K562 (cell line): ENCODE measurements around the gene AURKB. TPM values are rescaled to one million over a fixed set of nuclear protein-coding genes. Genes with fewer than 3 reads are reported as not detected.

Experiments used
- CBFA2T2 ChIP-seq: fragments of 450-650 bp; conservative IDR thresholded peaks from 2 replicates; pipeline ENCODE4 v1.6.1; 2017; ENCODE audit warnings: mild to moderate bottlenecking
- ELF2 ChIP-seq: fragments of 250-450 bp; sonication (Bioruptor Pico); IDR thresholded peaks from 2 replicates; pipeline ENCODE4 v1.5.0; 2021; ENCODE audit warnings: mild to moderate bottlenecking
- HMGN3 ChIP-seq: IDR thresholded peaks from 2 replicates; pipeline ENCODE4 v1.6.1; 2011; ENCODE audit warnings: borderline replicate concordance, low read depth, mild to moderate bottlenecking, mixed read lengths, low read length; ENCODE audit not compliant: insufficient read length; ENCODE audit errors: extremely low read depth
- LCOR ChIP-seq: sonication (generic); formaldehyde crosslinking; IDR thresholded peaks from 2 replicates; pipeline ENCODE4 v1.8.0; 2022; ENCODE audit warnings: mild to moderate bottlenecking, missing genetic modification reagents
- RFX1 ChIP-seq: fragments of 450-650 bp; IDR thresholded peaks from 2 replicates; pipeline ENCODE4 v1.6.1; 2016; ENCODE audit warnings: mild to moderate bottlenecking, moderate library complexity
- RFX7 ChIP-seq: fragments of 250-450 bp; sonication (Bioruptor Pico); IDR thresholded peaks from 2 replicates; pipeline ENCODE4 v1.5.1; 2021; ENCODE audit warnings: mild to moderate bottlenecking
- TBL1XR1 ChIP-seq, 2 experiments: IDR thresholded peaks; 2 replicates each; pipeline ENCODE4 v1.6.1; 2012; ENCODE audit warnings: improper control_type of control experiment in 2 of 2, low read length in 2 of 2, mild to moderate bottlenecking in 1 of 2
- TCFL5 ChIP-seq: fragments of 250-450 bp; sonication (Bioruptor Pico); conservative IDR thresholded peaks from 2 replicates; pipeline ENCODE4 v1.6.1; 2021; ENCODE audit warnings: mild to moderate bottlenecking, moderate library complexity, matching md5 sums
- ZNF175 ChIP-seq: fragments of 200-800 bp; sonication (Bioruptor generic); IDR thresholded peaks from 2 replicates; pipeline ENCODE4 v1.6.1; 2016; ENCODE audit warnings: low read depth, mild to moderate bottlenecking, missing genetic modification characterization, missing compliant biosample characterization
- ZNF431 ChIP-seq: sonication (generic); formaldehyde crosslinking; IDR thresholded peaks from 2 replicates; pipeline ENCODE4 v1.8.0; 2022; ENCODE audit warnings: mild to moderate bottlenecking, missing genetic modification reagents
- ZNF436 ChIP-seq: fragments of 250-450, 450-650 bp; sonication (Bioruptor Pico); formaldehyde crosslinking; IDR thresholded peaks from 2 replicates; pipeline ENCODE4 v1.7.0; 2020; ENCODE audit warnings: mild to moderate bottlenecking
- ZSCAN29 ChIP-seq: fragments of 450-650 bp; IDR thresholded peaks from 2 replicates; pipeline ENCODE4 v1.6.1; 2017
- polyA plus RNA-seq, 8 experiments: library from polyadenylated mRNA; depleted of rRNA in 4 of 8; stranded (reverse) in 5 of 8; unstranded in 3 of 8; fragments of >200 nt; fragmentation: Nextera tagmentation in 2 of 8; fragmentation: Illumina TruSeq in 1 of 8; extraction: Ambion mirVana in 2 of 8; extraction: Trizol in 1 of 8; gene quantifications; 2 replicates each; pipeline versions ENCODE4 v1.2.1 to v1.2.3, GENCODE V29; 2011 to 2014; ENCODE audit warnings: inconsistent platforms in 1 of 8, missing spikeins in 1 of 8
- total RNA-seq, 7 experiments: library from RNA; depleted of rRNA in 6 of 7; stranded (reverse); fragments of >200 nt in 6 of 7; fragmentation: Illumina TruSeq in 2 of 7; extraction: Trizol in 2 of 7; gene quantifications; 2 replicates each; pipeline versions ENCODE4 v1.2.1 to v1.2.3, GENCODE V29; 2011 to 2021; ENCODE audit warnings: low replicate concordance in 1 of 7
- TF ChIP-seq, protein P1 (sequence below), 2 experiments: IDR thresholded peaks; 2 replicates each; pipeline ENCODE4 v1.6.1; 2012; ENCODE audit warnings: improper control_type of control experiment in 2 of 2, low read depth in 2 of 2, low read length in 2 of 2, borderline replicate concordance in 1 of 2
- TF ChIP-seq, protein P2 (sequence below): fragments of 450-650 bp; IDR thresholded peaks from 2 replicates; pipeline ENCODE4 v1.6.1; 2016; ENCODE audit warnings: low read depth
- TF ChIP-seq, protein P3 (sequence below): fragments of 250-450 bp; sonication (Bioruptor Pico); IDR thresholded peaks from 2 replicates; pipeline ENCODE4 v1.4.0; 2020; ENCODE audit warnings: mild to moderate bottlenecking
- TF ChIP-seq, protein P4 (sequence below): sonication (generic); formaldehyde crosslinking; IDR thresholded peaks from 2 replicates; pipeline ENCODE4 v1.9.0; 2022; ENCODE audit warnings: mild to moderate bottlenecking, missing genetic modification reagents

The AURKB gene
- total and polyA plus RNA-seq, 9 of the 15 experiments (the other 6 are each of a cell fraction or from before 2014, with no cell fraction given): 27.2 to 114 (median 74.8) TPM

DNA sequence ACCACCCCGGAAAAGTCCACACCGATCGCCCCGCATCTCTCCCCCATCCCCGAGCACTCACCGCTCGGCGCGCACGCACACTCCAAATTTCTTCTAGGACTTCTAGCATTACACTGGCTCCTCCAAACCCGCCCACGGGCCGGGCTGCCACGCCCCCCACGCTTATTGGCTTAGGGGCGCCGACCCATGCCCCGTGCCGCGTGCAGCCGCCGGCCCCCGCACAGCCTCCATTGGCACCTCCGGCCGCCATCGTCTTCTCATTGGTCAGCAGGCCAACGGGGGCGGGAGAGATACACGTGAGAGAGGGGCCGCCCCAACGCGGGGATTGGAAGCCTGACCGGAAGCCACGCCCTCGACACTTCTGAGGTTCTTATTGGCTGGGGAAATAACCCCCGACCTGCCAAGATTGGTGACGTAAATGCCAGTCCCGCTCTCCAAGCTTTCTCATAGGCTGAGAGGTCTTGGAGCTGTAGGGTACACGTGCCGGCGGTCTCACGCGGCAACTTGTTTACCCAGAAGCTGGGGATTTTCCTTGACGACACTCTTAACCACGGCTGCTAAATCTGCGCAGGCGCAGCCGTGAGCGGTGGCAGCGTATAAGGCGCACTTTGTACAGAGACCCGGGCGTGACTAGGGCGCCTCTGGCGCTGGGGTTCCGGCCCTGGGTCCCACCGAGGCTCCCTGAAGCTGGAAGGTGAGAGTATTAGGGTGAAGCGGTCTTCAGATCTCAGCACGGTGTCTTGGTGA lies 54.0 kb downstream of the AURKB start (continued):
- TF ChIP-seq, protein P1, sequence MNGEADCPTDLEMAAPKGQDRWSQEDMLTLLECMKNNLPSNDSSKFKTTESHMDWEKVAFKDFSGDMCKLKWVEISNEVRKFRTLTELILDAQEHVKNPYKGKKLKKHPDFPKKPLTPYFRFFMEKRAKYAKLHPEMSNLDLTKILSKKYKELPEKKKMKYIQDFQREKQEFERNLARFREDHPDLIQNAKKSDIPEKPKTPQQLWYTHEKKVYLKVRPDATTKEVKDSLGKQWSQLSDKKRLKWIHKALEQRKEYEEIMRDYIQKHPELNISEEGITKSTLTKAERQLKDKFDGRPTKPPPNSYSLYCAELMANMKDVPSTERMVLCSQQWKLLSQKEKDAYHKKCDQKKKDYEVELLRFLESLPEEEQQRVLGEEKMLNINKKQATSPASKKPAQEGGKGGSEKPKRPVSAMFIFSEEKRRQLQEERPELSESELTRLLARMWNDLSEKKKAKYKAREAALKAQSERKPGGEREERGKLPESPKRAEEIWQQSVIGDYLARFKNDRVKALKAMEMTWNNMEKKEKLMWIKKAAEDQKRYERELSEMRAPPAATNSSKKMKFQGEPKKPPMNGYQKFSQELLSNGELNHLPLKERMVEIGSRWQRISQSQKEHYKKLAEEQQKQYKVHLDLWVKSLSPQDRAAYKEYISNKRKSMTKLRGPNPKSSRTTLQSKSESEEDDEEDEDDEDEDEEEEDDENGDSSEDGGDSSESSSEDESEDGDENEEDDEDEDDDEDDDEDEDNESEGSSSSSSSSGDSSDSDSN (IDR thresholded peaks at IDR 0.05; ENCODE audit: borderline replicate concordance in 1 of 2, low read depth in 2 of 2, low read length in 2 of 2): 0 out of 4 replicates have a peak, but pooled peaks of 1 of the 2 experiments have one; percentile 26
- TF ChIP-seq TBL1XR1 (IDR thresholded peaks at IDR 0.05; ENCODE audit: low read length in 2 of 2) (no peak), ELF2 (CRISPR knock-in tag) (no peak), RFX7 (CRISPR knock-in tag) (no peak), LCOR (CRISPR knock-in tag) (no peak; the same call in 1 of the 2 replicates), ZNF431 (CRISPR knock-in tag) (no peak), TCFL5 (no peak), ZNF436 (CRISPR knock-in tag) (no peak), CBFA2T2 (no peak), ZSCAN29 (no peak), RFX1 (peak; percentile 53), HMGN3 (peak; percentile 91), ZNF175 (CRISPR knock-in tag) (no peak)
- TF ChIP-seq, protein P2, sequence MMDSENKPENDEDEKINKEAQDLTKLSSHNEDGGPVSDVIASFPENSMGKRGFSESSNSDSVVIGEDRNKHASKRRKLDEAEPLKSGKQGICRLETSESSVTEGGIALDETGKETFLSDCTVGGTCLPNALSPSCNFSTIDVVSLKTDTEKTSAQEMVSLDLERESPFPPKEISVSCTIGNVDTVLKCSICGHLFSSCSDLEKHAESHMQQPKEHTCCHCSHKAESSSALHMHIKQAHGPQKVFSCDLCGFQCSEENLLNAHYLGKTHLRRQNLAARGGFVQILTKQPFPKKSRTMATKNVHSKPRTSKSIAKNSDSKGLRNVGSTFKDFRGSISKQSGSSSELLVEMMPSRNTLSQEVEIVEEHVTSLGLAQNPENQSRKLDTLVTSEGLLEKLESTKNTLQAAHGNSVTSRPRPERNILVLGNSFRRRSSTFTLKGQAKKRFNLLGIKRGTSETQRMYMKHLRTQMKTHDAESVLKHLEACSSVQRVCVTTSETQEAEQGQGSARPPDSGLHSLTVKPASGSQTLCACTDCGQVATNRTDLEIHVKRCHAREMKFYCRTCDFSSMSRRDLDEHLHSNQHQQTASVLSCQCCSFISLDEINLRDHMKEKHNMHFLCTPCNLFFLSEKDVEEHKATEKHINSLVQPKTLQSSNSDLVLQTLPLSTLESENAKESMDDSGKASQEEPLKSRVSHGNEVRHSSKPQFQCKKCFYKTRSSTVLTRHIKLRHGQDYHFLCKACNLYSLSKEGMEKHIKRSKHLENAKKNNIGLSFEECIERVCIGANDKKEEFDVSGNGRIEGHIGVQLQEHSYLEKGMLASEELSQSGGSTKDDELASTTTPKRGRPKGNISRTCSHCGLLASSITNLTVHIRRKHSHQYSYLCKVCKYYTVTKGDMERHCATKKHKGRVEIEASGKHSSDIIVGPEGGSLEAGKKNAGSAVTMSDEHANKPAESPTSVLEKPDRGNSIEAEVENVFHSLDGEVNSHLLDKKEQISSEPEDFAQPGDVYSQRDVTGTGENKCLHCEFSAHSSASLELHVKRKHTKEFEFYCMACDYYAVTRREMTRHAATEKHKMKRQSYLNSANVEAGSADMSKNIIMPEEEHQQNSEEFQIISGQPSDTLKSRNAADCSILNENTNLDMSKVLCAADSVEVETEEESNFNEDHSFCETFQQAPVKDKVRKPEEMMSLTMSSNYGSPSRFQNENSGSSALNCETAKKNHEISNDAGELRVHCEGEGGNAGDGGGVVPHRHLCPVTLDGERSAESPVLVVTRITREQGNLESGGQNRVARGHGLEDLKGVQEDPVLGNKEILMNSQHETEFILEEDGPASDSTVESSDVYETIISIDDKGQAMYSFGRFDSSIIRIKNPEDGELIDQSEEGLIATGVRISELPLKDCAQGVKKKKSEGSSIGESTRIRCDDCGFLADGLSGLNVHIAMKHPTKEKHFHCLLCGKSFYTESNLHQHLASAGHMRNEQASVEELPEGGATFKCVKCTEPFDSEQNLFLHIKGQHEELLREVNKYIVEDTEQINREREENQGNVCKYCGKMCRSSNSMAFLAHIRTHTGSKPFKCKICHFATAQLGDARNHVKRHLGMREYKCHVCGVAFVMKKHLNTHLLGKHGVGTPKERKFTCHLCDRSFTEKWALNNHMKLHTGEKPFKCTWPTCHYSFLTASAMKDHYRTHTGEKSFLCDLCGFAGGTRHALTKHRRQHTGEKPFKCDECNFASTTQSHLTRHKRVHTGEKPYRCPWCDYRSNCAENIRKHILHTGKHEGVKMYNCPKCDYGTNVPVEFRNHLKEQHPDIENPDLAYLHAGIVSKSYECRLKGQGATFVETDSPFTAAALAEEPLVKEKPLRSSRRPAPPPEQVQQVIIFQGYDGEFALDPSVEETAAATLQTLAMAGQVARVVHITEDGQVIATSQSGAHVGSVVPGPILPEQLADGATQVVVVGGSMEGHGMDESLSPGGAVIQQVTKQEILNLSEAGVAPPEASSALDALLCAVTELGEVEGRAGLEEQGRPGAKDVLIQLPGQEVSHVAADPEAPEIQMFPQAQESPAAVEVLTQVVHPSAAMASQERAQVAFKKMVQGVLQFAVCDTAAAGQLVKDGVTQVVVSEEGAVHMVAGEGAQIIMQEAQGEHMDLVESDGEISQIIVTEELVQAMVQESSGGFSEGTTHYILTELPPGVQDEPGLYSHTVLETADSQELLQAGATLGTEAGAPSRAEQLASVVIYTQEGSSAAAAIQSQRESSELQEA: no peak
- TF ChIP-seq, protein P3, sequence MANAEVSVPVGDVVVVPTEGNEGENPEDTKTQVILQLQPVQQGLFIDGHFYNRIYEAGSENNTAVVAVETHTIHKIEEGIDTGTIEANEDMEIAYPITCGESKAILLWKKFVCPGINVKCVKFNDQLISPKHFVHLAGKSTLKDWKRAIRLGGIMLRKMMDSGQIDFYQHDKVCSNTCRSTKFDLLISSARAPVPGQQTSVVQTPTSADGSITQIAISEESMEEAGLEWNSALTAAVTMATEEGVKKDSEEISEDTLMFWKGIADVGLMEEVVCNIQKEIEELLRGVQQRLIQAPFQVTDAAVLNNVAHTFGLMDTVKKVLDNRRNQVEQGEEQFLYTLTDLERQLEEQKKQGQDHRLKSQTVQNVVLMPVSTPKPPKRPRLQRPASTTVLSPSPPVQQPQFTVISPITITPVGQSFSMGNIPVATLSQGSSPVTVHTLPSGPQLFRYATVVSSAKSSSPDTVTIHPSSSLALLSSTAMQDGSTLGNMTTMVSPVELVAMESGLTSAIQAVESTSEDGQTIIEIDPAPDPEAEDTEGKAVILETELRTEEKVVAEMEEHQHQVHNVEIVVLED: peak; percentile 29; the same call in 1 of the 2 replicates
- TF ChIP-seq, protein P4, sequence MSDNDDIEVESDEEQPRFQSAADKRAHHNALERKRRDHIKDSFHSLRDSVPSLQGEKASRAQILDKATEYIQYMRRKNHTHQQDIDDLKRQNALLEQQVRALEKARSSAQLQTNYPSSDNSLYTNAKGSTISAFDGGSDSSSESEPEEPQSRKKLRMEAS (CRISPR knock-in tag): peak; percentile 97
